GM18520 (cell line): ENCODE measurements around the gene PBX1.

ENCODE experiments used
- ATAC-seq: cut with Tn5 transposase; IDR thresholded peaks from one replicate; pipeline ENCODE4 v1.9.1; 2021; ENCODE audit not compliant: unreplicated experiment

PBX1 gene

DNA sequence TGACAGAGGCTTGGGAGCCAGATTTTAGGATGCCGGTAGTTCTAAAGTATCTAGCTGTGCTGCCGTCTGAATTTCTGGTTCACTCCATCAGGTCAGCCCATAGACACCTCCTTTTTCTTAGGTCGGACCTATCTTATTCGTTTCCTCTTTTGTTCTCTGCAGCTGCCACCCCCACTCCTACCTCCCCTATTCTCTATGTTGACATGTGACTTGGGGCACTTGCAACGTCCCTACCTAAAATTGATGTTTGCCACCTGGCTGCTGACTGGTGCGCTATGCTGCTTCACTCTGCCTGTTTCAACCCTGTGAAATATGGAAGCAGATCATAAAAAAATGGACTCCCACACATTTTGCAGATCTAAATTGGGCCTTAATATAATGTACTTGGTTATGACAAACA lies 55.3 kb downstream of the PBX1 start:
- ATAC-seq = no peak

DNA sequence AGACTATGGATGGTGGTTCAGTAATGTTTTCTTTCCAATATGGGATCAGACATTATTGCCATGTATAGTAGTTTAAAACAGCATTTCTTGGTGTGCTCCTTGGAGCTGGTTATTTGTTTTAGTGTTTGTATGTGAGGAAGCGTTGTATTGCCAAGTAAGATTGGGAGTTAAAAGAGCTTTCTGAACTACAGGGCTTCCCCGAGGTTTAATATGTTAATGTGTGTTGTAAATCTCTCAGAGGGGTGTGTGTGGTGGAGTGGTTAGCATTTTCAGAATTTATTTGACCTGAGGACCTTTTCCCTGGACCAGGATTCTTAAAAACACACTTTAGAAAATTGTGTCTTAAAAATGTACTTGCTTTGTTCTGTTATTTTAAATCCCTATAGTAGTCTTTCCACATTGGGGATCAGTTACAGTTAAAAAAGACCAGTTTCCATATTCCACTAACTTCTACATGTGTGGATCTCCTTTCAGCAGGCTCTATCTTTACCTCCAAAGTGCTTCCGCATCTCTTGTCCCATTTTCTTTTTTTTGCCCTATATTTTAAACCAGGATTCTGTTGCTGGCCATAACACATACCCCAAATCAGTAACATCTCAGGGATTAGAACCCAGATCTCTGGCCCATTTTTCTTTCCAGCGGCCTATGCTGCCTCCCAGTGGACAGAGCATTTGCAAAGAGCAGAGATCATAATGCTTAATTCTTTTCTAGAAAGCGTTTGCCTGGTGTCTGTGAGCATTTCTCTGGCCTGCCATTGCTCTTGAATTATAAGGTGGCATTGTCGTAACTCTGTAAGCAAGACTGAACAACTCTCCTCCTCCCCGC lies 58.6 kb downstream of the PBX1 start:
- ATAC-seq = no peak

DNA sequence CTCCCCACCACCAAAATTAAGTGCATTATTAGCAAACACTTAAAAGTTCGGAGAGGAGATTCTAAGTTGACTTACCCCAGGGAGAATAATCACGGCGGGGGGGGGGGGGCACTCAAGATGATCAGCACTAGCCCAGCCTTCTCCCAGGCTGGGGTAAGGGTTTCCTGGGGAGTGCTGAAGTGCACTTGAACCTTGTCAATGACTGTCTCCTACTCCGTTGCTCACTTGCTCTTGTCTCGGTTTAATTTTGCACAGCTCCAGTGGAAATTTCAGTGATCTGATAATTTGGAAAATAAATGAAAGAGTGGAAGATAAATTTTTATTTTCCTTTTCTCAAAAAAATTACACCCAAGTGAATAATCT lies 59.2 kb downstream of the PBX1 start:
- ATAC-seq = no peak

- no peak for ATAC-seq
Measured at GRCh38 chr1:164619006-164619784, 60.2 kb downstream of the PBX1 start.

- no peak for ATAC-seq
Measured at GRCh38 chr1:164622068-164622845, 63.3 kb downstream of the PBX1 start.

DNA sequence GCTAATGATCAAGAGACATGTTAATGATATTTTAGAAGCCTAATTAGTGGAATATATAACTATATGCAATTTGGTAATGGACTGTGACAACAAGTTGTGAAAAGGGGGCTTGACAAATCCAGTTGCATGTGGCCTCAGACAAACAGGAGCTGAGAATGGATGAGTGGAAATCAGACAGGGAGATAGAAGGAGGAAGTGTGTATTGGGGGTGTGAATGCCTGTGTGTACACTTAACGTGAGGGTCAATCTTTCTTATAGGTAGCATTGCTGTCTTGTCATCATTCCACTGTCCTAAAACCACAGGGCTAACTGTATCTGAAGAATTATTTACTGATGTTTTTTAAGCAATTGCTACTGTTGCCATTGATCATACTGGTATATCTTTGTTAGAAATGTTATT lies 64.8 kb downstream of the PBX1 start:
- no peak for ATAC-seq

DNA sequence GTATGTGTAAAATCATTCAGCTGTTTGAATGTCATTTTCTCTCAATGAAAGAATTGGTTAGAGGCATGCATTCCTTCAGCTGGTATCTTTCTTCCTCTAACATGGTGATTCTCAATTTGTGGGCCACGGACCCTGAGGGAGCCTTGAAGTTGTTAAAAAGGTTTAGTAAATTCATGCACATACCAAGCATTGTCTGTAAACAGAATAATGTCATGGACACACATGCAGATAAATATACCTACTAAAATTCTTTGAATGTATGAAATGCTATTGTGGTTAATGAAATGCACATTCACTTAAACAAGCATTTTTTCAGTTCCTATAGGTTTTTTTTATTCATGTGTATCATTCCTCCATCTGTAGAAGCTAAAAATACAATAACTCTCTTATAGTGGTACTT lies 65.4 kb downstream of the PBX1 start:
- no peak for ATAC-seq

- ATAC-seq = no peak
Measured at GRCh38 chr1:164625004-164625617, 66.1 kb downstream of the PBX1 start.

- ATAC-seq = no peak
Measured at GRCh38 chr1:164628772-164629171, 69.8 kb downstream of the PBX1 start.

DNA sequence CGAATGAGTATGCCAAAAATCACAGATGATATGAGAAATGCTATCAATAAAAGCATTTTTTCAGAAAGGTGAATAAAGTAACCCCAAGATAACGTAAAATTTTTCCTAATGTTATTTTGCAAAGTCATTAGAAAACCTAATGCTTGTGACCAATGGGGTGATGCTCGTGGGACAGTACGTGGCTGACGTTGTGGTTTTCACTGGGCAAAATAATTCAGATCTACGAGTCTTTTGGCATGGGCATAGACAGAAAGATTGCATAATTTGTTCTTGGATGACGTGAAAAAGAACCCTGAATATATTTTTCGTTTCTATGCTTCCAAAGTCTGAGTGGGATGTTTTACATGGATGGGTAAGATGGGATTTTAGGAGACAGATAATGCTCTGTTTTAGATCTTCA lies 71.0 kb downstream of the PBX1 start:
- ATAC-seq = no peak

DNA sequence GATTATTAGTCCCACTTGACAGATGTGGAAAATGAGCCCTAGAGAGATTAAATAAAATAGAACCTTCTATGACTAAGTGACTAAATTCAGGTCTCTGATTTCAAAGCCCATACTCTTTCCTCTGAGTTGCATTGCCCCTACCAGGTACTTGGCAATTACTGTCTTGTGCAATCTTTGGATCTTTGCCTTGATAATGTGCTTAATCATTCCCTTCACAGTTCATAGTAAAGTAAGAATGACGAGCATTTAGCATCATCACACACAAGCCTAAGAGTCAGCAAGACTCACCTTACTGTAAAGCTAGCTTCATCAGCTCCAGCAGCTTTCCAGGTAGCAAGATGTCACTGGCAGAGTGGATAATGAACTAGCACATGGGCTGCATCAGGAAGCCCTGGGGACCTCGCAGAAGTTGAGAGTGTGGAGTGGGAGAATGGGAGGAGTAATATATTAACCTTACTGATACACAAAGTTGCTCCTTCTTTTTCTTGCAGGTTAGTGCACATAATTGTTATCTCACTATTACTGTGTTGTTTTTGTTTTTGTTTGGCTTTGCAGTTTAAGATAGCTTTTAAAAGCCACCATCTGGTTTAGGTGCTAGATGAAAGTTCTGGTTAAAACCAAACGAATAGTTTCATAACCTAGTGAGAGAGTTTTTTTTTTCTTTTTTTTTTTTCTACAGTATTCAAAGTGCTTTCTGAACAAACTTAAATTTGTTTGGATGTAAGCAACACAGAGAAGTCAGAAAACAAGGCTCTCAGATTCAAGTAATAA lies 71.8 kb downstream of the PBX1 start:
- ATAC-seq = no peak

DNA sequence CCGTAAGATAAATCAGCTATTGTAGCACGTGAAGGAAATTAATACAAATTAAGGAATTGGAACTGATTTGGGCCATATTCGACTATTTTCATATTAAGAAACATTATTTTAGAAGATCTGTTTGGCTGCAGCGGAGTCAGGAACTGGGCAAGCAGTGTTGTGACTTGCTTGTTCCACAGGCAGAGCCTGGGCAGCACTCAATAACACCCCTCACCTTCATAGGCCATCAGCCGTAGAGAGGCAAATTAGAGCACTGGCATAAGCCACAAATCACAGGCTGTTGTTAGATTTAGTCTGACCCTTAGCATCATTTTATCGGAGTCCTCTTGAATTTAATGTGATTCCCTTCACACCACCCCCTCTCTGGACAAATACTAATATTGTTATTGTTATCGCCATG lies 72.8 kb downstream of the PBX1 start:
- ATAC-seq = no peak

DNA sequence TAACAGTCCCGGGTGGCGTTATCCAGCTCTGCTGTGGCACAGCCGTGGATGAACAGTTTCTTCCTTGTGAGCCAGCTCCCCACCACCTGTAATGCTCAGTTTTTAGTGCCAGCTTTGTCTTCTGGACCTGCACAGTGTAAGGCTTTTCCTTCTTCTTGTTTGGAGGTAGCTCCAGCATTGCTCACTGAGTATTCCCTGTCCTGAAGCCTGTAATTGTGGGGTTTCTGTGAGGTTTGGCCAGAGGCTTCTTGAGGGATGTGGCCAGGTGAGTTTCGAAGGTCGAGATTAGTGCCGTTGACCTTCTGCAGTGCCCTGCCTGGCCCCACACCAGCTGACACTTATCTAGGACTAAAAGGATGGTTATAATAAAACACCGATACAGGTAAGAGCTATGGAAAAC lies 75.0 kb downstream of the PBX1 start:
- no peak for ATAC-seq

- ATAC-seq = no peak
Measured at GRCh38 chr1:164635059-164635802, 76.2 kb downstream of the PBX1 start.

DNA sequence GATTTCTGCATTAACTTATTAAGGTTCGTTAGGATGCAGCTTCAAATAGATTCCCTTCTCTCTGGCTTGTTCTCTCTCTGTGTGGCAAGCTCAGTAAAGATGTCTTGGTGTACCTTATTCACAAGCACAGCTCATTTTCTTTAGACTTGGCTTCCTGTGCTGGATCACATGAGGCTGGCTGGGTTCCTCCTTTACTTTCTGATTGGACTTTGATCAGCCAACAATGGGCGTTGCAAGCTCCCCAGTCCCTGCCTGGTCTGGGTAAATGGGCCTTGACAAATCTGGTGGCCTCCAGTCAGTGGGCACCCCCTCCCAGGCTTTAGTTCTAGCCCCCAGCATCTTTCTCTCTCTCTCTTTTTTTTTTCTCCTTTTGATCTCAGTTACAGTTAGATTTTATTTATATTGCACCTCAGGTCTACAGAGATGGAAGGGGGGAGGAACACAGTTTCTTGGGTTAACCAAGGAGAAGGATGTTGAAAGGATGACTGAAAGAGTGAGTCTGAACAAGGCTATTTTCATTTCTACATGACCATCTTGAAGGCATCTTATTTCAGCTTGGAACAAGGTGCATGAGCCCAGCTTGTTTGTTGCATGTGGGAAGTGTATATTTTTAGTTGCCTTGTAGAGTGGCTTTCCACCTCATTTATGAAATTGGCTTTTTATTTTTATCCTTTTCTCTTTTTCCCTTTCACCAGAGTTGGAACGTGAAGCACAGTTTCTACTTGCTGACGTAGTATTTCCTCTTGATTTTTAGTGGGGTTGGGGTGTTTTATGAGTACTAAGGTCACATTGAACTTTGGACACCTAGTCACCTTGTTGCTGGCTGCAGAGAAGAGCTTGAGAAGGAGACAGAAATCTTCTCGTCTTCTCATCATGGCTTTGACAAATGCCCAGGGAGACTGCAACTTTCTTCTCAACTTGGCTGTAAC lies 77.1 kb downstream of the PBX1 start:
- ATAC-seq = no peak

DNA sequence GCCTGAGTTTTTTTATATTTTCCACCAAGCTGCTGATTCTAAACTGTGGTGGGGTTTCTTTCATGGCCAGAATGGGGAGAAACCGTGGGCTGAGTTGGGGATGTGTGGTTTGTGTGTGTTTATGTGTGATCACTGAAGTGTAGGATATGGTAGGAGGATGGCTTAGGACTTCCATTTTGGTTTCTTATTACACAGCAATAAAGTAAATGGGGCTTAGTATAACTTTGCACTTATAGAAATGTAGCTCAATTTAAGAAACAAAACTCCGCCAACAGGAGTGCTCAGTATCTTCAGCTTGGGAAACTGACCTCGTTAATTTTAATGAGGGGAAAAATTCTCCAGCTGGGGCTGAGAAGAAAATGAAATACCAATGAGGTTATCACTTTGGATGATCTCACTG lies 77.8 kb downstream of the PBX1 start:
- no peak for ATAC-seq

DNA sequence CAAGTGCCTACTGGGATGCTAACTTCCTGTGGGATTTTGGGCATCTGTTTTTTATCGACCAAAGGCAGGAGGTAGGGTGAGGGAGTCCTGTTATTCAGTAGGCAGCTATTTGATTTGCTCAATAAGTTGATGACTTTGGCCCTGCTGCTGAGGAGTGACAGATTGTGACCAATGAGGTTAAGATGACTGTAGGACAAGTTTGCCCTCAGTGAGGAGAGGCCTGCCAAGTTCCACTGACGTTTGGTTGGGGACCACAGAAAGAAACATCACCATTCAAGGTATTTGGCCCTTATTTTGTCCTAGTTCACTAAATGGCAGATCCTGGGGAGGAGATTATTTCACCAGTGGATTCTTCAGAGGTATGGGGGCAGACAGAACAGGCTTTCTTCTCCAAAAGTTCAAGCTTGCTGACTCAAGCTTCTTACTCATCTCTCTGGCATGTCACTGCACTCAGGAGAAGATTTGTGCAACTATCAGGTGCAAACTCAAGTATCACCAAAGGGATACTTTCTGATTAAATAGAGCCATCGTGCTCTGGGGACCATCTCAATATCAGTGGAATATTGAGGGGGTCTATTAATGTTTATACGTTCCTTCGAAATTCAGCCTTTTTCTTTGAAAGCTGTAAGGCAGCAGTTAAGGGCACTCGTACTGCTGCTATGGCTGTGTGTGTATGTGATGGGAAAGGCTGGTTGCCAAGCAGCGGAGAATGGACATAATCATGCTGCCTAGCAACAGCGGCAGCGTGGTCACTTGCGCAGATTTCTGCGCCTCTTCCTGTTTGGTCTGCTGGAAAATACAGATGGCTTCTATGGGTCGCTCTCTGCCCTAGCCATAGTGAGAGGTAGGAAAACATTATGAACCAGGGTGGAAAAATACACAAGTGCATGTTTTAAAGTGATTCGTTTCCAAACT lies 78.7 kb downstream of the PBX1 start:
- ATAC-seq = no peak
